Natural killer cell (primary cell): ENCODE measurements around the gene ANTXR2. TPM values are rescaled to one million over a fixed set of nuclear protein-coding genes. Genes with fewer than 3 reads are reported as not detected.

ENCODE experiments used
- ATAC-seq, 3 donors: fragments of 150-1000 bp in 2 of 3; fragments of 200-7000 bp in 1 of 3; cut with Tn5 transposase; 1 replicate in 1 of 3; 2 replicates in 2 of 3; pipeline ENCODE4 v1.10.0; 2021; ENCODE audit warnings: mild to moderate bottlenecking in 2 of 3, moderate library complexity in 2 of 3
- DNase-seq, 2 donors: peaks; one replicate each; pipeline versions ENCODE4 v3.0.0 to v3.0.0-alpha.2; 2013 to 2021; ENCODE audit warnings: mixed read lengths in 1 of 2
- H3K27ac ChIP-seq: one replicate; pipeline ENCODE4 v1.5.1; 2013; ENCODE audit warnings: mild to moderate bottlenecking, low read length
- H3K27me3 ChIP-seq: one replicate; pipeline ENCODE4 v1.6.1; 2013; ENCODE audit warnings: low read length; ENCODE audit not compliant: control insufficient read depth, insufficient read depth
- H3K36me3 ChIP-seq: one replicate; pipeline ENCODE4 v1.6.1; 2013; ENCODE audit warnings: low read length; ENCODE audit not compliant: control insufficient read depth, insufficient read depth
- H3K4me1 ChIP-seq: one replicate; pipeline ENCODE4 v1.6.1; 2013; ENCODE audit warnings: low read length; ENCODE audit not compliant: control insufficient read depth, insufficient read depth
- H3K4me3 ChIP-seq: one replicate; pipeline ENCODE4 v1.5.1; 2013; ENCODE audit warnings: low read length
- H3K9me3 ChIP-seq: one replicate; pipeline ENCODE4 v1.6.1; 2013; ENCODE audit warnings: low read length; ENCODE audit not compliant: control insufficient read depth, insufficient read depth
- H3K27ac Mint-ChIP-seq, 2 donors: one replicate each; pipeline ENCODE4 v1.8.0; 2022; ENCODE audit warnings: mild to moderate bottlenecking in 2 of 2, mixed read lengths in 2 of 2, moderate library complexity in 1 of 2
- H3K27me3 Mint-ChIP-seq, 2 donors: one replicate each; pipeline ENCODE4 v1.8.0; 2022; ENCODE audit warnings: low read depth in 2 of 2, mixed read lengths in 2 of 2
- H3K36me3 Mint-ChIP-seq: one replicate; pipeline ENCODE4 v1.8.0; 2022; ENCODE audit warnings: mixed read lengths
- H3K4me1 Mint-ChIP-seq, 2 donors: one replicate each; pipeline ENCODE4 v1.8.0; 2022; ENCODE audit warnings: mixed read lengths in 2 of 2
- H3K4me3 Mint-ChIP-seq: one replicate; pipeline ENCODE4 v1.8.0; 2022; ENCODE audit warnings: mild to moderate bottlenecking, moderate library complexity, mixed read lengths
- H3K9me3 Mint-ChIP-seq, 2 donors: one replicate each; pipeline ENCODE4 v1.8.0; 2022; ENCODE audit warnings: mixed read lengths in 2 of 2
- CTCF ChIP-seq: fragments of 200-600 bp; IDR thresholded peaks from one replicate; pipeline ENCODE4 v1.8.0; 2022; ENCODE audit warnings: antibody characterized with exemption
- WGBS: methylation state at CpG from one replicate; pipeline ENCODE4 v1.1.7; 2013; ENCODE audit warnings: missing lambda C conversion rate; ENCODE audit not compliant: insufficient coverage; 5-methylcytosine and 5-hydroxymethylcytosine counted together
- intact Hi-C: fragments of 100-400 bp; cut with micrococcal nuclease; formaldehyde crosslinking; loops from one replicate; pipeline ENCODE4 v1.14.2; 2022
- total RNA-seq, 4 donors: library from RNA; stranded (reverse); fragments of 120-200 nt in 1 of 4; gene quantifications; one replicate each; pipeline versions ENCODE4 v1.2.3 to v1.2.4, GENCODE V29; 2013 to 2022

ANTXR2 gene
- total RNA-seq, 3 donors from 2014 or later (not counting 1 experiment from before 2014, with no cell fraction given), result 7.8 to 28.3 (median 10.0) TPM

DNA sequence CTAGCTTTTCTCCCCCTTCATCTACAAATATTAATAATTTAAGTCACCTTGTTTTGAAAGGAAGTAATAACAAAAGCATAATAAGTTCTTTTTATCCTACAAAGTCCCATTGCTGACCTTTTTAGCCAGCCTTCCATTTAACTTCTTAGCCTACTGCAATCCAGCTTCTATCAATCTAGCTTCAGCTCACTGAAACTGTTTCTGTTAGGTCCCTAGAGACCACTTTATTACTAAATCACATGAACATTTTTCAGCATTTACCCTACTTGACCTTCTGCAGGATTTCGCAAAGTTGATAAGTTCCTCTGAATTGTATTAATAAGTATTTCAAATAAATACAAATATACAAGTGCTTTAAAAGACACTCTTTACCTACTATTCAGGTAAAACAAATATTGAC is 186.5 kb downstream of the ANTXR2 start:
- H3K4me1 ChIP-seq, result no peaks in the 10 kb centered on the region
- no CpG with 5 or more reads among the region's 1 CpG for WGBS
- no peak for TF ChIP-seq CTCF
- no peak for DNase-seq
- Mint-ChIP-seq H3K9me3 (peaks cover 0 to 4% of the 10 kb centered on the region in 2 donors), H3K4me3 (no peak overlapping the region), H3K4me1 (no peaks in the 10 kb centered on the region), H3K27me3 (no peaks in the 10 kb centered on the region), H3K27ac (no peak overlapping the region), H3K36me3 (no peaks in the 10 kb centered on the region)
- H3K4me3 ChIP-seq, result no peak overlapping the region
- ATAC-seq, result no peak
- H3K36me3 ChIP-seq, result no peaks in the 10 kb centered on the region
- H3K27ac ChIP-seq, result no peak overlapping the region
- intact Hi-C loops, result no loop called here
- no peaks in the 10 kb centered on the region for H3K9me3 ChIP-seq
- no peaks in the 10 kb centered on the region for H3K27me3 ChIP-seq

GRCh38 chr4:79886021-79886420 is 187.0 kb downstream of the ANTXR2 start:
- H3K27ac ChIP-seq, result no peak overlapping the region
- no peaks in the 10 kb centered on the region for H3K9me3 ChIP-seq
- H3K4me3 ChIP-seq, result no peak overlapping the region
- DNase-seq (no peak), ATAC-seq (no peak)
- intact Hi-C loops, result no loop called here
- no peak for TF ChIP-seq CTCF
- Mint-ChIP-seq H3K36me3 (no peaks in the 10 kb centered on the region), H3K27ac (no peak overlapping the region), H3K4me1 (no peaks in the 10 kb centered on the region), H3K27me3 (no peaks in the 10 kb centered on the region), H3K9me3 (peaks cover 0 to 4% of the 10 kb centered on the region in 2 donors), H3K4me3 (no peak overlapping the region)
- WGBS, result 98% methylated on average over 4 of the region's 5 CpGs
- H3K36me3 ChIP-seq, result no peaks in the 10 kb centered on the region
- H3K4me1 ChIP-seq, result no peaks in the 10 kb centered on the region
- no peaks in the 10 kb centered on the region for H3K27me3 ChIP-seq

GRCh38 chr4:79883290-79883689 is 189.7 kb downstream of the ANTXR2 start:
- H3K36me3 ChIP-seq, result no peaks in the 10 kb centered on the region
- H3K4me1 Mint-ChIP-seq, result no peaks in the 10 kb centered on the region
- H3K9me3 Mint-ChIP-seq, result no peaks in the 10 kb centered on the region
- no peaks in the 10 kb centered on the region for H3K9me3 ChIP-seq
- no peaks in the 10 kb centered on the region for H3K27me3 Mint-ChIP-seq
- H3K4me3 Mint-ChIP-seq, result no peak overlapping the region
- ATAC-seq (no peak), DNase-seq (no peak)
- intact Hi-C loops, result no loop called here
- no peaks in the 10 kb centered on the region for H3K36me3 Mint-ChIP-seq
- no peaks in the 10 kb centered on the region for H3K4me1 ChIP-seq
- WGBS, result no CpG with 5 or more reads among the region's 1 CpG
- H3K27ac ChIP-seq, result no peak overlapping the region
- no peak overlapping the region for H3K4me3 ChIP-seq
- H3K27me3 ChIP-seq, result no peaks in the 10 kb centered on the region
- TF ChIP-seq CTCF, result no peak
- H3K27ac Mint-ChIP-seq, result no peak overlapping the region

- H3K9me3 ChIP-seq, result no peaks in the 10 kb centered on the region
- TF ChIP-seq CTCF, result no peak
- Mint-ChIP-seq H3K27ac (no peak overlapping the region), H3K9me3 (peaks cover 0 to 4% of the 10 kb centered on the region in 2 donors), H3K4me1 (no peaks in the 10 kb centered on the region), H3K4me3 (no peak overlapping the region), H3K36me3 (no peaks in the 10 kb centered on the region), H3K27me3 (no peaks in the 10 kb centered on the region)
- no CpG with 5 or more reads among the region's 1 CpG for WGBS
- H3K27ac ChIP-seq, result no peak overlapping the region
- no peak overlapping the region for H3K4me3 ChIP-seq
- DNase-seq (no peak), ATAC-seq (no peak)
- intact Hi-C loops, result no loop called here
- no peaks in the 10 kb centered on the region for H3K36me3 ChIP-seq
- H3K4me1 ChIP-seq, result no peaks in the 10 kb centered on the region
- H3K27me3 ChIP-seq, result no peaks in the 10 kb centered on the region
Measured at GRCh38 chr4:79882806-79883205, 190.2 kb downstream of the ANTXR2 start.
